Testis (tissue), 2 donors: Measurements from ENCODE around the gene DRC1.

Experiments used
- CTCF ChIP-seq, 3 experiments: fragments of 450-650 bp in 2 of 3; fragments of 200-600 bp in 1 of 3; sonication (generic) in 1 of 3; IDR thresholded peaks; one replicate each; pipeline ENCODE4 v1.5.1; 2016 to 2019; ENCODE audit warnings: antibody characterized with exemption in 3 of 3, mild to moderate bottlenecking in 2 of 3, moderate library complexity in 1 of 3
- POLR2A ChIP-seq: fragments of 450-650 bp; IDR thresholded peaks from one replicate; pipeline ENCODE4 v1.6.1; 2017; ENCODE audit warnings: antibody characterized with exemption, mild to moderate bottlenecking, moderate library complexity

- TF ChIP-seq POLR2A (no peak), CTCF (IDR thresholded peaks at IDR 0.05) (no peak)
Observed at GRCh38 chr2:26359886-26360473, 41.7 kb upstream of the DRC1 start.
